HG03521 (cell line): Measurements from ENCODE around the gene FUT4.

Experiments used
- ATAC-seq: cut with Tn5 transposase; IDR thresholded peaks from one replicate; pipeline ENCODE4 v1.9.1; 2021; ENCODE audit warnings: mild to moderate bottlenecking, moderate library complexity; ENCODE audit not compliant: unreplicated experiment

FUT4 gene

GRCh38 chr11:94597896-94598295, 54.2 kb downstream of the FUT4 start:
- ATAC-seq = no peak
